GM19328 (cell line): ENCODE data around the gene CEP85L.

ENCODE experiments used
- ATAC-seq: cut with Tn5 transposase; IDR thresholded peaks from one replicate; pipeline ENCODE4 v1.9.1; 2021; ENCODE audit warnings: mild to moderate bottlenecking, moderate library complexity; ENCODE audit not compliant: unreplicated experiment

Gene CEP85L

DNA sequence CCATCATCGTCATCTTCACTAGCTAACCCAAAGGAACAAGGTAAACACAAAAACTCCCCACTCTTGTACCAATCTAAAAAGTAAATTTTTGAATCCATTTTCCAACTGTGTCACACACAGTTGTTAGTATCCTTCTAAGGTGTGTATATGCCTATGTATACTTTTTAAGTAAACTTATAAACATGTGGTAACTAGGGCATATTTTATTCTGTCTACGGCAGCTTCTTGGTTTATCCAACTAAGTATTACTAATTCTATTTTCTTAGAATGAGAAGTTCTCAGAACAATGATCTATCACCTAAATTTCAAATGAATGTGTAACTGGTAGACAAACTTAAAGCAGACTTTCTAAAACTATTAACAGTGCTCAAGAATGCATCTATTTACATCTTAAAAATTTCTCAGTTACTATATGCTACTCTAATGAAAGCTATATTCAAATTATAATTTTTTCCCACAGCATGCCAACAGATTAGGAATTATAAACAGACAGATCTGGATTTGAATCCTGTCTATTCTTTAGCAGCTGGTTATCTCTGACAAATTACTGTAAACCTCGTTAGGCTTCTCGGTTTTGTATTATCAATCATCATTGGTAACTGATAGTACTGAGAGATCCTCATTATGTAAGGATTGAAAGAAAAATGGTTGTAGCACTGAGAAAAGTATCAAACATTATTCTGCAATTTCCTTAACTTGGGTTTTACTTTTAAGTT lies 105.1 kb downstream of the CEP85L start:
- ATAC-seq = no peak

GRCh38 chr6:118544105-118544504 lies 107.3 kb downstream of the CEP85L start:
- no peak for ATAC-seq

DNA sequence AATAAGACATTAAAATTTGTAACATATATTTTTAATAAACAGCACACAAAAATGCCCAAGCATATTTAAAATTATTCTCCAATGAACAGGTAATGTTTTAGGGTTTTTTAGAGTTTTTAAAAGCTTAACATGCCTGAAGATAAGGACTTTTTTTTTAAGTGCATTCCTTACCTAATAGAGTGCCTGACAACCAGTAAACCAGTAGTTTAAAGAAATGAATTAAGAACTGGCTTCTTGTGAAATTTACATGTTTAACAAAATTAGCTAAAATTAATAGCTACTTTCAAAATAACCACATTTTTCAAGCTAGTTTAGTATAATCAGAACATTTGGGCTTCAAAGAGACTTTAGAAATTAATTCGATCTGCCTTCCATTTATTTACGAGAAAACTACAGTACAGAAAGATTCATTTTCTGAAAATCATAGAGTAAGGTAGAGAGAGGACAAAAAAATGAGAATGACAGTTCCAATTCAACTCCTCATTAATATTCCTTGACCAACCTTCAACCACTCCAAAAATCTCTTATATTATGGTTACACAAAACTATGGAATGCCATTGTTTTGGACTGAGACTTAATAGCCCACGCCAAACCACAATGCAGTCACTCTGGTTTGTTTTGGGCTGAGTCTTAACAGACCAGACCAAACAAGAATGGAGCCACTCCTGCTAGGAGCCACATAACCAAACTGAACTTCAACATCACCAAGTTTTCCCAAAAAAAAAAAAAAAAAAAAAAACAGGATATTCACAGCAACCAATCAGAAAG lies 109.0 kb downstream of the CEP85L start:
- ATAC-seq = no peak

GRCh38 chr6:118537574-118537973 lies 113.8 kb downstream of the CEP85L start:
- no peak for ATAC-seq

- no peak for ATAC-seq
These were observed 114.9 kb downstream of the CEP85L start for GRCh38 chr6:118536478-118536877.

DNA sequence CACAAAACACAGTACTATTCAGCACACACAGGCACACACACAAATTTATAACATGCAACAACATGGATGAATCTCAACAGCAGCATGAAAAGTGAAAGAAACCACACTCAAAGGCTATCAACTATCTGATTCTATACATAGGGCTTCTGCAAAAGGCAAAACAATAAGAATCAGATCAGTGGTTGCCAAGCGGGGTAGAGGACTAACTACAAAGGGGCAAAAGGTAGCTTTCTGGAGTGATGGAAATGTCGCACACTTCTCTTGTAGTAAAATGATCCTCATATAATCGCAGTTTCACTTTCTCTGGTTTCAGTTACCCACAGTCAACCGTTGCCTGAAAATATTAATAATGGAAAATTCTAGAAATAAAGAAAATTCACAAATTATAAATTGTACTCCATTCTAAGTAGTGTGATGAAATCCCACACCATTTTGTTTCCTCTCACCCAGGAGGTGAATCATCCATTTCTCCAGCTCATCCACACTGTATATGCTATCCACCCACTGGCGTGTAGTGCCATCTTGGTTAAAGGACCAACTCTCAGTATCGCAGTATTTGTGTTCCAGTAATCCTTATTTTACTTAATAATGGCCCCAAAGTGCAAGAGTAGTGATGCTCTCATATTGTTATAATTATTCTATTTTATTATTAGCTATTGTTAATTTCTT lies 116.1 kb downstream of the CEP85L start:
- no peak for ATAC-seq

- ATAC-seq = no peak
These were observed 120.4 kb downstream of the CEP85L start for GRCh38 chr6:118530942-118531341.

DNA sequence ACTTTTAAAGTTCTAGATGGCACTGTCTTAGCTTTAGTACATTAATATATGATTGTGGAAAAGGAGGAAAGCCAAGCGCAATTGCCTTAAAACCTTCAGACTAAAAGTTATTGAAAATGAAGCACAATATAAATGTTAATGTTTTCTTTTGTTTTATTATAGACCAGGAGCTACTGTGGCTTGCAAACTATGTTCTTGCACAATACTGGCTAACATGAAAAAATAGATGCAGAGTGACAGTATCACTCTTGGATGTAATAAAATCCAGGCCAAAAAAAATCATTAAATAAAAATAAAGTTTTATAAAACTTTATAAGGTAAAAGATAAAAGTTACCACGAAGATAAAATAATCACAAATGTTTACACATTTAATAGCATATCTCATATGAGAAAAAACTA lies 121.6 kb downstream of the CEP85L start:
- ATAC-seq = no peak

GRCh38 chr6:118528129-118528528 lies 123.3 kb downstream of the CEP85L start:
- no peak for ATAC-seq

- ATAC-seq = no peak
These were observed 125.2 kb downstream of the CEP85L start for GRCh38 chr6:118525913-118526780.

- ATAC-seq = no peak
These were observed 126.7 kb downstream of the CEP85L start for GRCh38 chr6:118524686-118525085.

DNA sequence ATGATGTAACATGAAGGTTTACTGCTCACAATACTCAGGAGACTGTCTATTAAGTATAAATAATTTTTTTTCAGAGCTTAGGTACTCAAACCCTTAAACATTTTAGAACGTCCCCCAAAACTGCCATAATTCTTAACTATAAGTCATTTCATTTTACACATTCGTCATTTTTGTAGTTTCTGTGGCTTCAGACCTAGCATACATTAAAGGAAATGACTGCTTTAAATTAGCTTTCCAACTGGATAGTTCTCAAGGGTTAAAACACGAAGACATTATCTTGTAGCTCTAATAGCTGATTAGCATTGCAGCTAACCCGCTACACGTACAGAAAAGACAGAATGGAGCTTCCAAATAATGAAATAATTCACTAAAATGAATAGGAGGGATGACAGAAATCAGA lies 128.2 kb downstream of the CEP85L start:
- no peak for ATAC-seq

DNA sequence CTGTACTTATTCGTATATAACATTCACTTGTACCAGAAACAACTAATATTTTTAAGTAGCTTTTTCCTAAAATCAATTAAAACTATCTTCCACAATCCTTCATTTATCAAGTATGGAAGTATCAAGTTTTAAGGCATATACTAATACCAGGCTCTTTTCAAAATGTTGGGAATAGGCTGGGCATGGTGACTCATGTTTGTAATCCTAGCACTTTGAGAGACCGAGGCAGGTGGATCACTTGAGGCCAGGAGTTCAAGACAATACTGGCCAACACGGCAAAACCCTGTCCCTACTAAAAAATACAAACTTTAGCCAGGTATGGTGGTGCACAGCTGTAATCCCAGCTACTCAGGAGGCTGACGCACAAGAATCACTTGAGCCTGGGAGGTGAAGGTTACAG lies 129.0 kb downstream of the CEP85L start:
- ATAC-seq = no peak

GRCh38 chr6:118514689-118515088 lies 136.7 kb downstream of the CEP85L start:
- no peak for ATAC-seq

GRCh38 chr6:118511930-118512715 lies 139.3 kb downstream of the CEP85L start:
- ATAC-seq = no peak

DNA sequence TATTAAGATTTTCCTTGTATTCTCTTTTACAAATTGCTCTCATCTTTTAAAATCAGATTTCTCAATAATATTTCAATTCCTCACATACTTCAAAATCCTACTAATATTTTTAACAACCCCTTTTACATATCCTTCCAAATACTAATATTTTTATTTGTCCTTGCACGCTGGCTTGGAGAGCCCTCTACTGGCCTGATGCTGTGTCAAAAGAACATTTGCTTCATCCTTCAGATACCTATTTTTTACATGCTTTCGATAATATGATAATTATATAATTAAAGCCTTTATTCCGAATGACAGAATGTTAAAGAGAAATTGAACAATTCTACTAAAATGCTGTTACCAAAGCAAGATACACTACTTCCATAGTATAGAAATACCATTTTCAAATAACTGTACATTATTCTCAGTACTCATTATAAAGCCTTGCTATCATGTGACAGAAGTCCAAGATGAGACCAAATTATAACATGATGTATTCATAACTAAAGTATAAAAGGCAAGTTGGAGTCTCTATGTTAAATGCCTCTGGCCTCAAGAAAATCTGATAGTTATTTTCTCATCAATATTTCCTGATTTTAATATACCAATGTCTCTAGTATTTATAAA lies 142.3 kb downstream of the CEP85L start:
- no peak for ATAC-seq

DNA sequence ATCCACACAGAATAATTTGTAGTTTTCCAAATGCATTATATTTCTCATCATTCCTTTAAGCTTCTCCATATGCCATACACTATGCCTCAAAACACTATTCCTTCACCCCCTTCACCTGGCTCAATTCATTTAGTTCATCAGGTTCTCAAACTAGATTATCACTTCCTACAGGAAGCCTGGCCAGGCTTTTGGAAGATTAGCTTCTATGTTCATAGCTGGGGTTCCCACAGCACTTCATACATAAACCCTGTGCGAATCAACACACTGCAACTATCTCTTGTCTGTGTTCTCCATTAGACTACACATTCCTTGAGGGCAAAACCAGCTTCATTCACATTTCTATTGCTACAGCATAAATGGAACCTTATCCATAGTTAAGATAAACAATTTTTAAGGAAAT lies 143.8 kb downstream of the CEP85L start:
- ATAC-seq = no peak

GRCh38 chr6:118506071-118506638 lies 145.2 kb downstream of the CEP85L start:
- ATAC-seq = no peak

GRCh38 chr6:118505656-118506055 lies 145.7 kb downstream of the CEP85L start:
- ATAC-seq = no peak
